Prostate gland (tissue), 2 donors: Measurements from ENCODE around the gene DUSP14. TPM values are rescaled to one million over a fixed set of nuclear protein-coding genes. Genes with fewer than 3 reads are reported as not detected.

ENCODE experiments used
- DNase-seq: peaks from one replicate; pipeline ENCODE4 v3.0.0-alpha.2; 2019; ENCODE audit warnings: low spot score
- H3K27ac ChIP-seq, 2 donors: fragments of 200-600 bp; sonication (generic); 2 replicates each; pipeline ENCODE4 v1.5.1; 2017 to 2019
- H3K27me3 ChIP-seq: fragments of 200-600 bp; sonication (generic); replicated peaks from 2 replicates; pipeline ENCODE4 v1.5.1; 2019; ENCODE audit not compliant: insufficient read depth
- H3K36me3 ChIP-seq, 2 donors: fragments of 200-600 bp; sonication (generic); 1 replicate in 1 of 2; 2 replicates in 1 of 2; pipeline versions ENCODE4 v1.5.1 to v1.8.1; 2017 to 2019
- H3K4me1 ChIP-seq: fragments of 200-600 bp; sonication (generic); replicated peaks from 2 replicates; pipeline ENCODE4 v1.5.1; 2019
- H3K4me3 ChIP-seq, 2 donors: fragments of 200-600 bp; sonication (generic); 2 replicates each; pipeline ENCODE4 v1.5.1; 2017 to 2019
- H3K9me3 ChIP-seq: fragments of 200-600 bp; sonication (generic); 2 replicates; pipeline ENCODE4 v1.5.1; 2017
- POLR2A ChIP-seq: fragments of 450-650 bp; IDR thresholded peaks from one replicate; pipeline ENCODE4 v1.6.1; 2016; ENCODE audit warnings: antibody characterized with exemption, mild to moderate bottlenecking
- POLR2AphosphoS5 ChIP-seq: sonication (generic); formaldehyde crosslinking; IDR thresholded peaks from one replicate; pipeline ENCODE4 v1.6.1; 2017; ENCODE audit warnings: antibody characterized with exemption
- WGBS: methylation state at CpG from one replicate; pipeline ENCODE4 v1.1.5; 2018; 5-methylcytosine and 5-hydroxymethylcytosine counted together
- intact Hi-C: fragments of 100-400 bp; cut with DNase I; formaldehyde crosslinking; loops from one replicate; pipeline ENCODE4 v1.14.2; 2022
- total RNA-seq, 2 donors: library from RNA; depleted of rRNA; stranded (reverse); fragments of >200 nt; gene quantifications; one replicate each; pipeline ENCODE4 v1.1.0, GENCODE V29; 2016
- TF ChIP-seq, protein P1 (sequence below), 4 experiments: fragments of 200-600 bp in 2 of 4; fragments of 450-650 bp in 2 of 4; sonication (generic) in 2 of 4; IDR thresholded peaks; 1 replicate in 3 of 4; 2 replicates in 1 of 4; pipeline ENCODE4 v1.5.1; 2016 to 2019; ENCODE audit warnings: antibody characterized with exemption in 4 of 4, mild to moderate bottlenecking in 2 of 4, moderate library complexity in 2 of 4

Gene DUSP14
- total RNA-seq, 2 donors from 2014 or later = 28.7 to 31.0 TPM

DNA sequence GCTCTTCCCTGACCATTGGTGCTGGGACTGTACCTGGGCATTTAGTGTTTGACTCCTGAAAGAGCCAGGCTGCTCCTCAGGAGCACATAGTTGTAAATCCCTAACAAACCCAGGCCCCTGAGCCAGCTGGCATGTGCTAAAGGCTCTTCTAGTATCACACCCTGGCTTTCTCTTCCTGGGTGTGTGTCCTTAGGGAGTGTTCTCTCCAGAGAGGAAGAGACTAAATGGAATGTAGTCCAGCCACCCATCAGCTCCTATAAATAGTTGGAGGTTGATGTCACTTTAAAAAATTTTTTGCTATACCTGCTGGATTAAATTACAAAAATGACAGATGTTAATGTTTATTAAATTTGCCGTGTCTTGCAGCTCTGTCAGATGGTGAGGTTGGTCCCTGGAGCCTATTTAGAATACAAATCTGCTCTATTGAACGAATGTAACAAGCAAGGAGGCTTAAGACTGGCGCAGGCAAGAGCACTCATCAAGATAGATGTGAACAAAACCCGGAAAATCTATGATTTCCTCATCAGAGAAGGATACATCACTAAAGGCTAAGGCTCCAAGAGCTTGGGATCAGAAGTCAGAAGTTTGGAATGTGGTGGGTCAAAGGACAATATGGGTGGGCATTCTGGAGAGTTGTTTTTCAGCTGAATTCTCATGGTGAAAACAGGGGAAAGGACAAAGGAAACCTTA is 13.1 kb upstream of the DUSP14 start:
- peaks cover 3% of the 10 kb centered on the region for H3K4me1 ChIP-seq
- no peaks in the 10 kb centered on the region for H3K27me3 ChIP-seq
- peaks cover 0 to 4% of the 10 kb centered on the region in 2 donors for H3K36me3 ChIP-seq
- TF ChIP-seq, protein P1, sequence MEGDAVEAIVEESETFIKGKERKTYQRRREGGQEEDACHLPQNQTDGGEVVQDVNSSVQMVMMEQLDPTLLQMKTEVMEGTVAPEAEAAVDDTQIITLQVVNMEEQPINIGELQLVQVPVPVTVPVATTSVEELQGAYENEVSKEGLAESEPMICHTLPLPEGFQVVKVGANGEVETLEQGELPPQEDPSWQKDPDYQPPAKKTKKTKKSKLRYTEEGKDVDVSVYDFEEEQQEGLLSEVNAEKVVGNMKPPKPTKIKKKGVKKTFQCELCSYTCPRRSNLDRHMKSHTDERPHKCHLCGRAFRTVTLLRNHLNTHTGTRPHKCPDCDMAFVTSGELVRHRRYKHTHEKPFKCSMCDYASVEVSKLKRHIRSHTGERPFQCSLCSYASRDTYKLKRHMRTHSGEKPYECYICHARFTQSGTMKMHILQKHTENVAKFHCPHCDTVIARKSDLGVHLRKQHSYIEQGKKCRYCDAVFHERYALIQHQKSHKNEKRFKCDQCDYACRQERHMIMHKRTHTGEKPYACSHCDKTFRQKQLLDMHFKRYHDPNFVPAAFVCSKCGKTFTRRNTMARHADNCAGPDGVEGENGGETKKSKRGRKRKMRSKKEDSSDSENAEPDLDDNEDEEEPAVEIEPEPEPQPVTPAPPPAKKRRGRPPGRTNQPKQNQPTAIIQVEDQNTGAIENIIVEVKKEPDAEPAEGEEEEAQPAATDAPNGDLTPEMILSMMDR (IDR thresholded peaks at IDR 0.05) = no peak
- peak; percentile 91 for TF ChIP-seq POLR2AphosphoS5
- DNase-seq = peak; percentile 82
- no peak overlapping the region for H3K4me3 ChIP-seq
- peak overlapping the region; percentile 37 to 38 for H3K27ac ChIP-seq
- 46% methylated on average over 4 of the region's 4 CpGs for WGBS
- intact Hi-C loops = no loop called here
- H3K9me3 ChIP-seq = no peaks in the 10 kb centered on the region

DNA sequence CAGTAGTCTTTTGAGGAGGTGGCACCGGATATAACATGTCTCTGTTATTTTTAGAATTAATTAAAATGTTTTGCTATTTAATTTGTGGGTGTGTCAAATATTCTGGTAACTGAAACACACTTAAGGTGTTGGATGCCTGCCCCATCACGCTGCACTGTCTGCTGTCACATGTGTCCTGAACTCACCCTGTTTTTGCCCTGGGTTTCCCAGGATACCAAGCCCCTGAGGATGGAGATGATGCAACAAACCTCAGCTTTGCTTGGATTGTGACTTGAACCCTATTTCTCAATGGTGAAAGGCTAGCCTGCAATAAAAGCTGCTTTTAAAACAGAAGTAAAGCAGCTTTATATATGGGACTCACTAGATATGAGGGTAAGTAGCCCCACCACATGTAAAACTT is 11.5 kb upstream of the DUSP14 start:
- no peaks in the 10 kb centered on the region for H3K9me3 ChIP-seq
- no peaks in the 10 kb centered on the region for H3K27me3 ChIP-seq
- H3K4me3 ChIP-seq = no peak overlapping the region
- WGBS = 56% methylated on average over 2 of the region's 2 CpGs
- intact Hi-C loops = no loop called here
- TF ChIP-seq POLR2AphosphoS5 (no peak), POLR2A (no peak)
- TF ChIP-seq, protein P1 (IDR thresholded peaks at IDR 0.05) = no peak
- peaks cover 3% of the 10 kb centered on the region for H3K4me1 ChIP-seq
- H3K36me3 ChIP-seq = peaks cover 0 to 4% of the 10 kb centered on the region in 2 donors
- no peak for DNase-seq
- no peak overlapping the region for H3K27ac ChIP-seq

DNA sequence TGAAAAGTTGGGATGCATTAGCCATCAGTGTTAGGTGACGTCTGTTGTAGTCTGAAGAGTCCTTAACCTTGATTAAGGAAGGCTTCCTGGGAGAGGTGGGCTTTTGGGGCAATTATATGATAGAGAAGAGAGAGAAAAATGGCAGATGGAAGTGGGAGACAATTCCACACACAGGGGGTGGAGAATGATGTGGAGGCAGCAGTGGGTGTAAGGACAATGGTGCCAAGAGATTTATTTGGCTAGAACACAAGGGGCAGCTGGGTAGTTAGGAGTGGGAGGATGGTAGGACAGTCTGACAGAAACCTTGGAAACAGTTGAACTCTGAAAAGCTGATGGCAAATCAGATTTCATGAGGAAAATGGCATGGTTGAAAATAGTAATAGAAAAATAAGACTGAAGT is 10.7 kb upstream of the DUSP14 start:
- TF ChIP-seq POLR2AphosphoS5 (no peak), POLR2A (no peak)
- TF ChIP-seq, protein P1 (IDR thresholded peaks at IDR 0.05) = no peak
- WGBS = 96% methylated on average over 1 of the region's 1 CpG
- Histone ChIP-seq H3K4me1 (peaks cover 3% of the 10 kb centered on the region), H3K4me3 (no peak overlapping the region), H3K27ac (no peak overlapping the region), H3K27me3 (no peaks in the 10 kb centered on the region), H3K9me3 (no peaks in the 10 kb centered on the region), H3K36me3 (peaks cover 0 to 4% of the 10 kb centered on the region in 2 donors)
- no peak for DNase-seq
- intact Hi-C loops = no loop called here

DNA sequence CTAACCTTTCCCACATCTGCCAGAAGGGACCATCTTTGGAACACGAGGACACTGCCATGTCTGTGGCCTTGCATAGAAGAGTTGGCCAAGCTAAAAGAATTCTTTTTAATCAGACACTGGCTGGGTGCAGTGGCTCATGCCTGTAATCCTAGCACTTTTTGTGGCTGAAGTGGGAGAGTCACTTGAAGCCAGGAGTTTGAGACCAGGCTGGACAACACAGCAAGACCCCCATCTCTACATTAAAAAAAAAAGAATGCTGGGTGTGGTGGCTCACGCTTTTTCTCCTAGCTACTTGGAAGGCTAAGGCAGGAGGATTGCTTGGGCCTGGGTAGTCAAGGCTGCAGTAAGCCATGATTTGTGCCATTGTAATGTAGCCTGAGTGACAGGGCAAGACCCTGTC is 9.3 kb upstream of the DUSP14 start:
- Histone ChIP-seq H3K36me3 (peaks cover 0 to 1% of the 10 kb centered on the region in 2 donors), H3K4me3 (no peak overlapping the region), H3K27ac (no peak overlapping the region), H3K9me3 (no peaks in the 10 kb centered on the region), H3K4me1 (peaks cover 3% of the 10 kb centered on the region), H3K27me3 (no peaks in the 10 kb centered on the region)
- DNase-seq = no peak
- intact Hi-C loops = no loop called here
- TF ChIP-seq, protein P1 (IDR thresholded peaks at IDR 0.05) = no peak
- no peak for TF ChIP-seq POLR2A
- 93% methylated on average over 2 of the region's 2 CpGs for WGBS

DNA sequence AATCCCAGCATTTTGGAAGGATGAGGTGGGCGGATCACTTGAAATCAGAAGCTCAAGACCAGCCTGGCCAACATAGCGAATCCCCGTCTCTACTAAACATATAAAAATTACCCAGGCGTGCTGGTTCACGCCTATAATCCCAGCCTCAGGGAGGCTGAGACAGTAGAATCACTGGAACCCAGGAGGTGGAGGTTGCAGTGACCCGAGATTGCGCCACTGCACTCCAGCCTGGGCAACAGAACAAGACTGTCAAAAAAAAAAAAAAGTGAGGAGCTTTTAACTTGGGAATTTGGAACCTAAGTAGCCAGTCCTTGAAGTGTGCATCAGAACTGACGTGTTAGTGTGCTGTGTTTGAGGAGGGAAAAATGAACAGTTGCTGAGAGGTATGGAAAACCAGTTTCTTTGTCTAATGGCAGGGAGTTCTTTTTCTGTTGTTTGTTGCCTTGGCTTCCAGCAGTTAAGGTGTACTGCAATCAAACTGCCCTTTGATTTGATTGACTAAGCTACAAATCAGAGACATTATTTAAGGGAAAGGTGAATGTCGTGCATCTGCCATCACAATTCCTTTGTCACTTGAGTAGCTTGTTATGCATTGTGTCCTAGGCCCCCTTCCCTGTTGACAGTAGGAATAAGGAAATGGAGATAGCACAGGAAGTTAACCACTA is 8.6 kb upstream of the DUSP14 start:
- TF ChIP-seq, protein P1 (IDR thresholded peaks at IDR 0.05) = no peak
- TF ChIP-seq POLR2A (no peak), POLR2AphosphoS5 (no peak)
- H3K9me3 ChIP-seq = no peaks in the 10 kb centered on the region
- intact Hi-C loops = no loop called here
- no peak overlapping the region for H3K27ac ChIP-seq
- no peak overlapping the region for H3K4me3 ChIP-seq
- H3K27me3 ChIP-seq = no peaks in the 10 kb centered on the region
- 72% methylated on average over 9 of the region's 9 CpGs for WGBS
- DNase-seq = no peak
- H3K4me1 ChIP-seq = no peaks in the 10 kb centered on the region
- H3K36me3 ChIP-seq = no peaks in the 10 kb centered on the region
